K562 (cell line): ENCODE data around the gene WDR46. TPM values are rescaled to one million over a fixed set of nuclear protein-coding genes. Genes with fewer than 3 reads are reported as not detected.

Experiments
- ATAC-seq: fragments of 200-7000 bp; cut with Tn5 transposase; 3 replicates; pipeline ENCODE4 v1.9.1; 2020; ENCODE audit warnings: moderate library complexity
- BruUV-seq: library from RNA; stranded (reverse); fragments of 400-500 nt; replicated peaks from 2 replicates; lab custom pipeline; 2021; lab: Mats Ljungman, UMichigan
- CTCF ChIA-PET: fragments of 300-600 bp; formaldehyde crosslinking; extraction: SDS; loops from one replicate; lab custom pipeline; 2021; ENCODE audit warnings: low intra/inter-chr PET ratio; lab: Yijun Ruan, JAX
- POLR2A ChIA-PET: fragments of 300-600, 350-650 bp; sonication (Branson Sonifier 250); formaldehyde crosslinking; extraction: SDS; loops from one replicate; lab custom pipeline; 2021; ENCODE audit warnings: antibody characterized with exemption, inconsistent platforms; lab: Yijun Ruan, JAX
- DNase-seq, 4 experiments: peaks; one replicate each; pipeline versions ENCODE4 v3.0.0 to v3.0.0-alpha.2; 2011 to 2018; ENCODE audit warnings: low spot score in 3 of 4, mixed read lengths in 3 of 4; ENCODE audit errors: extremely low read depth in 1 of 4
- FAIRE-seq: peaks from 2 replicates; lab custom pipeline; 2011; peaks lifted over from hg19 to GRCh38; lab: Jason Lieb, UNC
- H2AFZ ChIP-seq: 2 replicates; pipeline ENCODE4 v1.6.0; 2011; ENCODE audit warnings: low read depth, low read length, control low read depth, inconsistent platforms
- H3K27ac ChIP-seq: fragments of 200-600 bp; 3 replicates; pipeline ENCODE4 v1.8.0; 2011; ENCODE audit warnings: low read depth, mild to moderate bottlenecking, control low read depth, inconsistent platforms, low read length, moderate library complexity, mixed read lengths; ENCODE audit errors: extremely low read depth
- H3K27me3 ChIP-seq, 2 experiments: fragments of 300-600 bp in 1 of 2; 2 replicates in 1 of 2; 3 replicates in 1 of 2; pipeline versions ENCODE4 v1.6.0 to v1.8.0; 2011; ENCODE audit warnings: inconsistent platforms in 2 of 2, low read length in 2 of 2, mild to moderate bottlenecking in 1 of 2, mixed read lengths in 1 of 2, moderate library complexity in 1 of 2; ENCODE audit not compliant: control insufficient read depth in 2 of 2, insufficient read depth in 2 of 2
- H3K36me3 ChIP-seq: fragments of 300-600 bp; 3 replicates; pipeline ENCODE4 v1.8.0; 2011; ENCODE audit warnings: mild to moderate bottlenecking, low read length, inconsistent platforms; ENCODE audit not compliant: control insufficient read depth, insufficient read depth
- H3K4me1 ChIP-seq, 2 experiments: fragments of 200-600 bp in 1 of 2; replicated peaks in 1 of 2; 2 replicates in 1 of 2; 3 replicates in 1 of 2; pipeline versions ENCODE4 v1.5.1 to v1.8.0; 2011; ENCODE audit warnings: inconsistent platforms in 2 of 2, low read length in 2 of 2, mild to moderate bottlenecking in 1 of 2, mixed read lengths in 1 of 2, moderate library complexity in 1 of 2; ENCODE audit not compliant: control insufficient read depth in 2 of 2, insufficient read depth in 2 of 2
- H3K4me2 ChIP-seq: 2 replicates; pipeline ENCODE4 v1.6.1; 2011; ENCODE audit warnings: low read length, control low read depth, inconsistent platforms, mixed read lengths; ENCODE audit not compliant: insufficient read depth
- H3K4me3 ChIP-seq: fragments of 200-600 bp; sonication (generic), shearing (Covaris generic); 2 replicates; pipeline ENCODE4 v1.5.1; 2016; ENCODE audit warnings: control low read depth, inconsistent platforms
- H3K79me2 ChIP-seq: fragments of 200-600 bp; 3 replicates; pipeline ENCODE4 v1.8.0; 2011; ENCODE audit warnings: low read length, inconsistent platforms; ENCODE audit not compliant: control insufficient read depth, insufficient read depth
- H3K9ac ChIP-seq, 2 experiments: 2 replicates each; pipeline versions ENCODE4 v1.6.0 to v1.6.1; 2011; ENCODE audit warnings: low read depth in 2 of 2, low read length in 2 of 2, control low read depth in 1 of 2, inconsistent platforms in 1 of 2, mild to moderate bottlenecking in 1 of 2, mixed read lengths in 1 of 2; ENCODE audit not compliant: insufficient read depth in 1 of 2
- H3K9me1 ChIP-seq: one replicate; pipeline ENCODE4 v1.6.0; 2011; ENCODE audit warnings: inconsistent platforms, mild to moderate bottlenecking, low read length, moderate library complexity; ENCODE audit not compliant: control insufficient read depth, insufficient read depth
- H3K9me3 ChIP-seq: replicated peaks from 2 replicates; pipeline ENCODE4 v1.5.1; 2011; ENCODE audit warnings: low read depth, low read length, inconsistent platforms; ENCODE audit not compliant: control insufficient read depth, insufficient read depth
- H4K20me1 ChIP-seq: replicated peaks from 2 replicates; pipeline ENCODE4 v1.6.1; 2011; ENCODE audit warnings: low read length, inconsistent platforms, mixed read lengths; ENCODE audit not compliant: control insufficient read depth, insufficient read depth
- CTCF ChIP-seq, 3 experiments: IDR thresholded peaks in 2 of 3; conservative IDR thresholded peaks in 1 of 3; 2 replicates each; pipeline ENCODE4 v1.5.1; 2011 to 2012; ENCODE audit warnings: low read length in 3 of 3, mild to moderate bottlenecking in 3 of 3, control low read depth in 2 of 3, improper control_type of control experiment in 1 of 3, inconsistent platforms in 1 of 3, low read depth in 1 of 3, mixed read lengths in 1 of 3, moderate library complexity in 1 of 3; ENCODE audit not compliant: insufficient read depth in 2 of 3
- ETV6 ChIP-seq, 3 experiments: fragments of 150-350 bp in 1 of 3; sonication (generic) in 1 of 3; formaldehyde crosslinking in 1 of 3; IDR thresholded peaks; 2 replicates each; pipeline versions ENCODE4 v1.6.1 to v1.8.0; 2014 to 2022; ENCODE audit warnings: borderline replicate concordance in 2 of 3, low read depth in 2 of 3, antibody characterized with exemption in 1 of 3, low read length in 1 of 3, mild to moderate bottlenecking in 1 of 3, missing genetic modification reagents in 1 of 3
- GABPB2 ChIP-seq: fragments of 250-450 bp; sonication (Bioruptor Pico); conservative IDR thresholded peaks from 2 replicates; pipeline ENCODE4 v1.5.1; 2021; ENCODE audit warnings: mild to moderate bottlenecking
- MYNN ChIP-seq, 2 experiments: sonication (generic); formaldehyde crosslinking in 1 of 2; IDR thresholded peaks; 2 replicates each; pipeline versions ENCODE4 v1.5.0 to v1.6.1; 2016 to 2020; ENCODE audit warnings: antibody characterized with exemption in 1 of 2, missing genetic modification reagents in 1 of 2
- PTBP1 ChIP-seq: fragments of 200-400 bp; formaldehyde crosslinking; IDR thresholded peaks from 2 replicates; pipeline ENCODE4 v1.6.1; 2017; ENCODE audit warnings: low read depth, low read length
- RAD21 ChIP-seq, 2 experiments: fragments of 250-450 bp in 1 of 2; fragments of 450-650 bp in 1 of 2; sonication (Bioruptor Pico) in 1 of 2; formaldehyde crosslinking in 1 of 2; IDR thresholded peaks in 1 of 2; conservative IDR thresholded peaks in 1 of 2; 2 replicates each; pipeline versions ENCODE4 v1.4.0 to v1.8.0; 2020 to 2022; ENCODE audit warnings: mild to moderate bottlenecking in 2 of 2, moderate library complexity in 1 of 2
- RFX1 ChIP-seq: fragments of 450-650 bp; IDR thresholded peaks from 2 replicates; pipeline ENCODE4 v1.6.1; 2016; ENCODE audit warnings: mild to moderate bottlenecking, moderate library complexity
- SMC3 ChIP-seq: conservative IDR thresholded peaks from 2 replicates; pipeline ENCODE4 v1.6.1; 2011; ENCODE audit warnings: low read depth, low read length, improper control_type of control experiment; ENCODE audit not compliant: insufficient read depth
- SPI1 ChIP-seq: IDR thresholded peaks from 2 replicates; pipeline ENCODE4 v1.6.1; 2011; ENCODE audit warnings: low read depth, low read length, control low read depth, borderline replicate concordance
- SRSF3 ChIP-seq: fragments of 200-400 bp; formaldehyde crosslinking; IDR thresholded peaks from 2 replicates; pipeline ENCODE4 v1.6.1; 2016; ENCODE audit warnings: mild to moderate bottlenecking, low read length, moderate library complexity; ENCODE audit not compliant: insufficient read depth
- ZNF395 ChIP-seq: fragments of 200-800 bp; sonication (Bioruptor generic); IDR thresholded peaks from 2 replicates; pipeline ENCODE4 v1.6.1; 2017; ENCODE audit warnings: missing genetic modification characterization, missing compliant biosample characterization
- ZNF696 ChIP-seq: fragments of 250-450 bp; sonication (Bioruptor Pico); conservative IDR thresholded peaks from 2 replicates; pipeline ENCODE4 v1.4.0; 2020; ENCODE audit warnings: mild to moderate bottlenecking, moderate library complexity
- WGBS: fragments of 100-300 bp; shearing (Covaris generic); methylation state at CpG from one replicate; pipeline ENCODE4 v1.1.6; 2016; ENCODE audit warnings: low coverage, mixed read lengths; ENCODE audit not compliant: insufficient coverage; ENCODE audit errors: missing lambda C conversion rate; 5-methylcytosine and 5-hydroxymethylcytosine counted together
- in situ Hi-C: fragments of 300-500 bp; cut with MboI; formaldehyde crosslinking; loops from 4 replicates; pipeline ENCODE4 v1.15.0; 2018; ENCODE audit warnings: inconsistent platforms, mixed read lengths
- intact Hi-C: fragments of 100-400 bp; cut with micrococcal nuclease; formaldehyde crosslinking; loops from 2 replicates; pipeline ENCODE4 v1.14.2; 2022
- polyA plus RNA-seq, 8 experiments: library from polyadenylated mRNA; depleted of rRNA in 4 of 8; stranded (reverse) in 5 of 8; unstranded in 3 of 8; fragments of >200 nt; fragmentation: Nextera tagmentation in 2 of 8; fragmentation: Illumina TruSeq in 1 of 8; extraction: Ambion mirVana in 2 of 8; extraction: Trizol in 1 of 8; gene quantifications; 2 replicates each; pipeline versions ENCODE4 v1.2.1 to v1.2.3, GENCODE V29; 2011 to 2014; ENCODE audit warnings: inconsistent platforms in 1 of 8, missing spikeins in 1 of 8
- total RNA-seq, 7 experiments: library from RNA; depleted of rRNA in 6 of 7; stranded (reverse); fragments of >200 nt in 6 of 7; fragmentation: Illumina TruSeq in 2 of 7; extraction: Trizol in 2 of 7; gene quantifications; 2 replicates each; pipeline versions ENCODE4 v1.2.1 to v1.2.3, GENCODE V29; 2011 to 2021; ENCODE audit warnings: low replicate concordance in 1 of 7
- TF ChIP-seq, protein P1 (sequence below): sonication (generic); formaldehyde crosslinking; IDR thresholded peaks from 2 replicates; pipeline ENCODE4 v1.8.1; 2023; ENCODE audit warnings: mild to moderate bottlenecking, missing genetic modification reagents

WDR46 gene
- total and polyA plus RNA-seq, 9 of the 15 experiments (the other 6 are each of a cell fraction or from before 2014, with no cell fraction given), result 8.9 to 146 (median 93.1) TPM

DNA sequence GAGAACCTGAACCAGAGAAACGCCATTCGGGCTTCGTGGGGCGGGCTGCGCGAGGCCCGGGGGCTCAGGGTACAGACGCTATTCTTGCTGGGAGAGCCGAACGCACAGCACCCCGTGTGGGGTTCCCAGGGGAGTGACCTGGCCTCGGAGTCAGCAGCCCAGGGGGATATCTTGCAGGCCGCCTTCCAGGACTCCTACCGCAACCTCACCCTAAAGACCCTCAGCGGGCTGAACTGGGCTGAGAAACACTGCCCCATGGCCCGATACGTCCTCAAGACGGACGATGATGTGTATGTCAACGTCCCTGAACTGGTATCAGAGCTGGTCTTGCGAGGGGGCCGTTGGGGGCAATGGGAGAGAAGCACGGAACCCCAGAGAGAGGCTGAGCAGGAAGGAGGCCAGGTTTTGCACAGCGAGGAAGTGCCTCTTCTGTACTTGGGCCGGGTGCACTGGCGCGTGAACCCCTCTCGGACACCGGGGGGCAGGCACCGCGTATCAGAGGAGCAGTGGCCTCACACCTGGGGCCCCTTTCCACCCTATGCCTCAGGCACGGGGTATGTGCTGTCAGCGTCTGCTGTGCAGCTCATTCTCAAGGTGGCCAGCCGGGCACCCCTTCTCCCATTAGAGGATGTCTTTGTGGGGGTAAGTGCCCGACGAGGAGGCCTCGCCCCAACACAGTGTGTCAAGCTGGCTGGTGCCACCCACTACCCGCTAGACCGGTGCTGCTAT, 11.2 kb downstream of the WDR46 start:
- Histone ChIP-seq H4K20me1 (peaks cover 40% of the 10 kb centered on the region), H3K4me2 (peak overlapping the region; percentile 99), H3K27ac (peak overlapping the region; percentile 98; the same call in 2 of the 3 replicates), H3K4me1 (peaks cover 39 to 40% of the 10 kb centered on the region in 2 experiments), H3K9me1 (no peaks in the 10 kb centered on the region), H3K79me2 (peaks cover 37% of the 10 kb centered on the region), H3K9ac (peak overlapping the region; percentile 90 to 100; a peak in 3 of 4 replicates), H3K27me3 (no peaks in the 10 kb centered on the region), H2AFZ (peak overlapping the region; percentile 82), H3K36me3 (peaks cover 91% of the 10 kb centered on the region), H3K4me3 (peak overlapping the region; percentile 93), H3K9me3 (no peaks in the 10 kb centered on the region)
- POLR2A ChIA-PET, result interaction anchor here (0.5 to 8.1 kb wide), 25 partner anchors 9 to 599 kb away, joined by 3 to 90 read pairs (median 4); partner anchors contain the start of genes KIFC1, PFDN6, RGL2 and WDR46
- peak; percentile 48 to 53 (median 50) for DNase-seq
- no peak for ATAC-seq
- no peak for FAIRE-seq
- WGBS, result 72% methylated on average over 37 of the region's 39 CpGs
- no TSS peak for BruUV-seq
- CTCF ChIA-PET, result interaction anchor here (0.7 to 6.6 kb wide), 3 partner anchors 67 to 148 kb away, joined by 3 to 64 read pairs (median 4); no protein-coding TSS in a partner anchor
- intact Hi-C loops (loop anchor here (2.0 to 10.0 kb wide), 3 partner anchors 133 to 297 kb away; partner anchors contain the start of genes CUTA and PHF1), in situ Hi-C loops (loop anchor here (10.0 kb wide), 1 partner anchor 127 kb away; no protein-coding TSS in a partner anchor)
- TF ChIP-seq CTCF (IDR thresholded peaks at IDR 0.05 in 2 of 3, conservative IDR thresholded peaks at IDR 0.05 in 1 of 3; ENCODE audit: insufficient read depth in 2 of 3, low read depth in 1 of 3, low read length in 3 of 3) (peak; percentile 26 to 43 (median 28); a peak in 3 of 6 replicates), ZNF696 (no peak), ETV6 (IDR thresholded peaks at IDR 0.05; ENCODE audit: borderline replicate concordance in 1 of 2, low read depth in 2 of 2, low read length in 1 of 2) (0 out of 4 replicates have a peak, but pooled peaks of 1 of the 2 experiments have one; percentile 7), ETV6 (CRISPR knock-in tag; IDR thresholded peaks at IDR 0.05; ENCODE audit: borderline replicate concordance) (no peak), RAD21 (CRISPR knock-in tag; conservative IDR thresholded peaks at IDR 0.05 in 1 of 2, IDR thresholded peaks at IDR 0.05 in 1 of 2) (peak in 1 of 2 experiments; percentile 21; a peak in 1 of 4 replicates), SMC3 (0 out of 2 replicates have a peak, but pooled peaks have one; percentile 11), GABPB2 (no peak), PTBP1 (0 out of 2 replicates have a peak, but pooled peaks have one; percentile 35), MYNN (IDR thresholded peaks at IDR 0.05) (0 out of 2 replicates have a peak, but pooled peaks have one; percentile 17), MYNN (CRISPR knock-in tag; IDR thresholded peaks at IDR 0.05) (no peak), RFX1 (no peak), SPI1 (peak; percentile 60), SRSF3 (no peak), ZNF395 (CRISPR knock-in tag) (0 out of 2 replicates have a peak, but pooled peaks have one; percentile 18)
- TF ChIP-seq, protein P1, sequence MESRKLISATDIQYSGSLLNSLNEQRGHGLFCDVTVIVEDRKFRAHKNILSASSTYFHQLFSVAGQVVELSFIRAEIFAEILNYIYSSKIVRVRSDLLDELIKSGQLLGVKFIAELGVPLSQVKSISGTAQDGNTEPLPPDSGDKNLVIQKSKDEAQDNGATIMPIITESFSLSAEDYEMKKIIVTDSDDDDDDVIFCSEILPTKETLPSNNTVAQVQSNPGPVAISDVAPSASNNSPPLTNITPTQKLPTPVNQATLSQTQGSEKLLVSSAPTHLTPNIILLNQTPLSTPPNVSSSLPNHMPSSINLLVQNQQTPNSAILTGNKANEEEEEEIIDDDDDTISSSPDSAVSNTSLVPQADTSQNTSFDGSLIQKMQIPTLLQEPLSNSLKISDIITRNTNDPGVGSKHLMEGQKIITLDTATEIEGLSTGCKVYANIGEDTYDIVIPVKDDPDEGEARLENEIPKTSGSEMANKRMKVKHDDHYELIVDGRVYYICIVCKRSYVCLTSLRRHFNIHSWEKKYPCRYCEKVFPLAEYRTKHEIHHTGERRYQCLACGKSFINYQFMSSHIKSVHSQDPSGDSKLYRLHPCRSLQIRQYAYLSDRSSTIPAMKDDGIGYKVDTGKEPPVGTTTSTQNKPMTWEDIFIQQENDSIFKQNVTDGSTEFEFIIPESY (CRISPR knock-in tag), result peak; percentile 81
